Panc1 (cell line): ENCODE data around the gene MFAP4.

Source experiments
- CTCF ChIP-seq: fragments of 450-650 bp; IDR thresholded peaks from 2 replicates; pipeline ENCODE4 v1.5.1; 2017; ENCODE audit warnings: mild to moderate bottlenecking
- SIN3A ChIP-seq: IDR thresholded peaks from 2 replicates; pipeline ENCODE4 v1.6.1; 2012; ENCODE audit warnings: low read depth, mild to moderate bottlenecking, low read length, moderate library complexity, borderline replicate concordance; ENCODE audit not compliant: insufficient read depth

DNA sequence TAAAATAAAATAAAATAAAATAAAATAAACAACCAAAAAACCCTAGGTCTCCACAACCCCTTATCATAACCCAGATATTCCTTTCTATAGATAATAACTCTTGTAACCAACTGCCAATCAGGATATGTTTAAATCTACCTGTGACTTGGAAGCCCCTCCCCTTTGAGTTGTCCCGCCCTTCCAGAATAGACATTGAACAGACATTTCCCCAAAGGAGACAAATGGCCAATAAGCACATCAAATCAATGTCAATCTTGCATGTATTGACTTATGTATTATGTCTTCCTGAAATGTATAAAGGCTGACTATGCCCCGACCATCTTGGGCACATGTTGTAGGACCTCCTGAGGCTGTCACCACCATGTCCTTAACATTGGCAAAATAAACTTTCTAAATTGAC lies 10.2 kb downstream of the MFAP4 start:
- TF ChIP-seq CTCF (no peak), SIN3A (no peak)
